Endothelial cell of umbilical vein (primary cell): ENCODE data around the gene PAQR3.

ENCODE experiments used
- CTCF ChIP-seq, 2 donors: IDR thresholded peaks; 1 replicate in 1 of 2; 2 replicates in 1 of 2; pipeline ENCODE4 v1.5.1; 2011; ENCODE audit warnings: low read length in 2 of 2, mild to moderate bottlenecking in 2 of 2, moderate library complexity in 2 of 2, control low read depth in 1 of 2, inconsistent platforms in 1 of 2, low read depth in 1 of 2; ENCODE audit not compliant: insufficient read depth in 1 of 2; ENCODE audit errors: extremely low read depth in 1 of 2
- FOS ChIP-seq: IDR thresholded peaks from 2 replicates; pipeline ENCODE4 v1.6.1; 2011; ENCODE audit warnings: mild to moderate bottlenecking, low read length, moderate library complexity, borderline replicate concordance; ENCODE audit not compliant: insufficient read depth
- MAX ChIP-seq: IDR thresholded peaks from 2 replicates; pipeline ENCODE4 v1.6.1; 2011; ENCODE audit not compliant: insufficient read depth, insufficient read length

DNA sequence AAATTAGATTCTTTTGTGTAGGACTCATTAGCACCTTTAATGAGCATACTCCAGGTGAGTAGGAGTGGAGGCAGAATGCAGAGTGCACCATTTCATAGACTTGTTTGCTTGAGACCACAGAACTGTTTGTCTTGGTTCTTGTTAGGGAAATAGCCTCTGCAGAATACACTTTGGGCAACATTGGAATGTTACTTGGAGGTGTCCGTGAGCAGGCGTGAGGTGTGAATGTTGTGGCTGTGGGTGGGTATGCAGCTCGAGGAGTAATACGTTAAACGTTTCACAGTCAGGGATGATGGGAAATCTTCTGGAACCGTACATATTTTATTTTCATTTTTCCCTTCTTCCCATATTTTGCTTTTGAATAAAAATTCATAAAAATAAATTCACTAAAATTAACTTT lies 31.6 kb downstream of the PAQR3 start:
- TF ChIP-seq CTCF (IDR thresholded peaks at IDR 0.05; ENCODE audit: extremely low read depth in 1 of 2, insufficient read depth in 1 of 2, low read depth in 1 of 2, low read length in 2 of 2) = no peak
- TF ChIP-seq MAX = no peak
- no peak for TF ChIP-seq FOS
